NCI-H1436 (cell line): ENCODE data around the gene IL17RA.

Experiments used
- DNase-seq: peaks from one replicate; lab custom pipeline; 2025; lab: John Stamatoyannopoulos, UW

IL17RA gene

DNA sequence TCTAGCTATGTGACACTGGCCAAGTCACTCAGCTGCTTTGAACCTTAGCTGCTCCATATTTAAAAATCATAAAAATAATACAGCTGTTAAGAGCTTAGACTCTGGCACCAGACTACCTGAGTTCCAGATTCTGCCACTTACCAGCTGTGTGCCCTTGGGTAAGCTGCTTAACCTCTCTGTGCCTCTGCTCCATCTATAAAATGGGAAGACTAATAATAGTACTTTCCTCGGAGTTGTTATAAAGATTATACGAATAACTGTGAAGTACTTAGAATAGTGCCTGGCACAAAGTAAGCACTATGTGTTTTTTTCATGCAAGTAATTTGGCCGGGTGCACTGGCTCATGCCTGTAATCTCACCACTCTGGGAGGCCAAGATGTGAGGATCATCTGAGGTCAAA lies 72.9 kb downstream of the IL17RA start:
- DNase-seq: no peak

DNA sequence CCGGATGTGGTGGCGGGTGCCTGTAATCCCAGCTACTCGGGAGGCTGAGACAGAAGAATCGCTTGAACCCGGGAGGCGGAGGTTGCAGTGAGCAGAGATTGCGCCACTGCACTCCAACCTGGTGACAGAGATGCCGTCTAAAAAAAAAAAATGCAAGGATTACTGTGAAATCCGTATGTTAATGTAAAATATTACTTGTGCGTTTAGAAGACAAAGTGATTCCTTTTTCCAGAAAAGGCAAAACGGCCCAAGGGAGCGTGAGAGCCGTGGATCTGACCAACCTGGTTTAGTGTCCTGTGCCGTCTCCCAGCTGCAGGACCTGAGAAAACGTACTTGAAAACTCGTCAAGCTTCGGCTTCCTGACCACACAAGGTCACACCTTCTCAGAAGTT lies 73.4 kb downstream of the IL17RA start:
- DNase-seq: no peak

DNA sequence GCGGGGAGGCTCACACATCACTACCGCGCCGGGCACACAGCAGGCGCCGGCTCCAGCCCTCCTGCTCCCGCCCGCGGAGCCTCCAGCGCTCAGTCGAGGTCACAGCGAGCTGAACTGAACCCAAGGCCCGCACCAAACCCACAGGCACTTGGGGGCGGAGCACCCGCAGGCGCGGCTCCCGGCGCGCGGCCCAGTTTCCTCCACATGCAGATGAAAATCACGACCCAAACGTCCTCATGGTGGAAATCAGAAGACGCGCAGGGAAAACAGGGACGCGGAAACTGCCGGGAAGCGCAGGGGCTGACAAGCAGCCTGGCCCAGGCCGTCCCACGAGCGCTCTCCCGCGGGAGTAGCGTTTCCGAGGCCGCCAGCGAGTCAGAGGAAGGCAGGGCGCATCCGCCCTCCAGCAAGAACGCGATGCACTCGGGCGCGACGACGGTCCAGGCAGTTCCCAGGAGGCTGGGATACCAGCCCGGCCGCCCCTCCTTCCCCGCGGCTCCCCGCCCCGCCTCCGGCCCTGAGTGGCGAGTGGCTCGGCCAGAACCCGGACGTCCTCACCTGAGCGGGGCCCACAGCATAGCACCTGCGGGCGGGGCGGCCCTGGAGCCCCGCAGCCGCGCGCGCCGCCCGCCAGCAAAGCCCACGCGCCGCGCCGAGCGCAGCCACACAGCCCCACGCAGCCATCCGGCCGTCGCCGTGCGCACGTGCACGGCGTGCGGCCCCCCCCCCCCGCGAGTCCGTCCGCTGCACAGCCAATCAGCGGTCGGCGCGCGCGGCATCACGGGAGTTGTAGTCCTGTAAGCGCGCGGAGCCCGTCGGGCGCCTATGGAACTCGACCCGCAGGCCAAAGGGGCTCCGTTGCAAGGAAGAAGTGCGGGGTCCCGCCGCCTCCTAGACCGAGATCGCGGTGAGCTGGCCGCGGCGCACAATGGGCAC lies 74.0 kb downstream of the IL17RA start, which contains the start of gene HDHD5:
TSS of gene HDHD5 (minus strand) at position 710 of the 936 bp plus-strand sequence. CDS start at position 684, 26 bp downstream.
- peak; percentile 78 for DNase-seq

DNA sequence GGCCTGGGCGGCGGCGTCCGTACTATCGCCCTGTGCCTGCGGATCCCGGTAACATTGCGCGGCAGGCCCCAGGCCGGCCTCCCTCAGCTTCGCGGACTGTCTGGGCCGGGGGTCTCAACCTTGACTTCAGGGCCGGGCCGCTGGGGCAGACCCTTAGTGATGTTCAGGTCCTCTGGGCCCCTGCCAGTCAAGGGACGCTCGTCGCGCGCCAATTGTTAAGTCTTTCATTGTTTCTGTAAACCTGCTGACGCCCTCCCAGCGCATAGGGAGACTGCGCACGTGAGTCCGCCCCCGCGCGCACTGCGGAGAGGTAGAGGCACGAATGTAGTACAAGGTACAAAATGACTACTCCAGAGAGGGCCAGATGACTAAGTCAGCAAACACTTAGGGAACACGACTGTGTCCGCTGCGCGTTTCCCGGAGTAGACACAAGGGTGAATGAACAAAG lies 74.7 kb downstream of the IL17RA start:
- DNase-seq: peak; percentile 25

DNA sequence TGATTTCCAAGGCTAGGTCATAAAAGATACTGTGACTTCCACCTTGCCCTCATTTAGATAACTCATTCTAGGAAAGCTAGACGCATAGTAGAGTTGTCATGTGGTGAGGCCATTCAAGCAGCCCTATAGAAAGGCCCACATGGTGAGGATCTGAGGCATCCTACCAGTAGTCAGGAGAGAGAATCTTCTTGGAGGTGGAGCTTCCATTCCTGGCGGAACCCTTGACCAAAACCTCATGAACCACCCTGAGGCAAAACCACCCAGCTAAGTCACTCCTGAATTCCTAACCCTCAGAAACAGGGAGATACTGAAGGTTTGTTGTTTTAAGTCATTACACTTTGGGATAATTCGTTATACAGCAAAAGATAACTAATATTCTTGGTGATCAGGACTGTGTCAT lies 77.2 kb downstream of the IL17RA start:
- DNase-seq: no peak

DNA sequence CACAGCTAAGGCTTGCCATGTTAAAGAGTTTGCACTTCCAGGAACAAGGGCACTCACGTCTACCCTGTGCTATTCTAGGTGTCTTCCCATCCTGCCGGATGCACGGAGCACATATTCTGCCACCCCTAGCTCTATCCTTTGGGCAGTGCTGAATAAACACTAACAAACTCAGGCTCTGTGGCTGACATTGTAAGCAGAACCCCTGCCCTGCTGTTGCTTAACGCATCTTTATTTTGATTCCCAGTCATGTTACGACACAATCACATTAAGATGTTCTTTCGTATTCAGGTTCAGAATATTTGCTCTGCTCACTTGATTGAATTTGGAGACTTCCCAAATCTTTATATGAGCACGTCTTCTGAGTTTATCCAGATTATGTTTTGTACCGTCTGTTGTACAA lies 77.9 kb downstream of the IL17RA start:
- DNase-seq: no peak

DNA sequence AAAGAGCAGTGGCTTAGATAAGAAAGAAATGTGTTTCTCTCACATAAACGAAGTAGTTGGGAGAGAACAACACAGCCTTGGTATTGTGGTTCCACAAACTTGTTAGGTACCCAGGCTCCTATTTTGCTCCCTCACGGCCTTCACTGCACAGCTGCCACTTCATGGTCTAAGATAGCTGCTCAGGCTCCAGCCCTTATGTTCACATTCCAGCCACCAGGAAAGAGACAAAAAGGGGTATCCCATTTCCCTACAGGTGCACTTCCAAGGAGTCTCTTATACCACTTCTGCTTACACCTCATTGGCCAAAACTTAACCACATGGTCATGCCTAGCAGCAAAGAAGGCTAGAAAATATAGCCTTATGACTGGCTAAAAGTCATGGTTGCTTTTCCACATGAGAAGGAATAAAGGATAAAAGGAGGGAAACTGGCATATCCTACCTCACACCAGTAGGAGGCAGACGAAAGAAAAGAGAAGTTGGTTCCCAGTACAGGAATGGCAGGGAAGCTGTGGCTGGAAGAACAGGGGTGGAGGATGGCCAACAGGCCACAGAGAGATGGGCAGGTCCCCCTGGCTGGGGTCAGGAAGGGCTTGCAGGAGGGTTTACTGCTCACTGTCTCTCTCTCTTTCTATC lies 79.7 kb downstream of the IL17RA start:
- DNase-seq: no peak
